Measurements from ENCODE around the gene ANKRD44.

The ANKRD44 gene

GRCh38 chr2:197264332-197264731 lies 46.2 kb downstream of the ANKRD44 start:
- ChIA-PET CTCF (interaction anchor here (0.8 to 0.9 kb wide), 2 partner anchors 8 to 13 kb away, joined by 3 read pairs; no protein-coding TSS in a partner anchor), POLR2A (no interaction called here)
- no peak for TF ChIP-seq CTCF (IDR thresholded peaks at IDR 0.05; ENCODE audit: insufficient read depth, low read length, missing control alignments)
- no peak overlapping the region for H3K4me3 ChIP-seq (ENCODE audit: low read depth, low read length)
- no peak for DNase-seq (ENCODE audit: low read depth, low spot score)

GRCh38 chr2:197263077-197263476 lies 47.5 kb downstream of the ANKRD44 start:
- no peak for TF ChIP-seq CTCF (IDR thresholded peaks at IDR 0.05; ENCODE audit: insufficient read depth, low read length, missing control alignments)
- no peak for DNase-seq (ENCODE audit: low read depth, low spot score)
- no peak overlapping the region for H3K4me3 ChIP-seq (ENCODE audit: low read depth, low read length)
- ChIA-PET POLR2A (no interaction called here), CTCF (no interaction called here)

- TF ChIP-seq CTCF (IDR thresholded peaks at IDR 0.05; ENCODE audit: insufficient read depth, low read length, missing control alignments), result no peak
- H3K4me3 ChIP-seq (ENCODE audit: low read depth, low read length), result no peak overlapping the region
- POLR2A ChIA-PET, result no interaction called here
- CTCF ChIA-PET, result no interaction called here
- DNase-seq (ENCODE audit: low read depth, low spot score), result no peak
Observed at GRCh38 chr2:197261808-197262226, 48.8 kb downstream of the ANKRD44 start.

GRCh38 chr2:197259470-197259999 lies 51.0 kb downstream of the ANKRD44 start:
- no peak overlapping the region for H3K4me3 ChIP-seq (ENCODE audit: low read depth, low read length)
- TF ChIP-seq CTCF (IDR thresholded peaks at IDR 0.05; ENCODE audit: insufficient read depth, low read length, missing control alignments), result no peak
- CTCF ChIA-PET, result no interaction called here
- no peak for DNase-seq (ENCODE audit: low read depth, low spot score)
- POLR2A ChIA-PET, result no interaction called here

GRCh38 chr2:197258580-197258979 lies 52.0 kb downstream of the ANKRD44 start:
- TF ChIP-seq CTCF (IDR thresholded peaks at IDR 0.05; ENCODE audit: insufficient read depth, low read length, missing control alignments), result no peak
- POLR2A ChIA-PET, result no interaction called here

GRCh38 chr2:197256547-197257170 lies 53.9 kb downstream of the ANKRD44 start:
- no peak for TF ChIP-seq CTCF (IDR thresholded peaks at IDR 0.05; ENCODE audit: insufficient read depth, low read length, missing control alignments)
- ChIA-PET CTCF (interaction anchor here (0.7 to 1.1 kb wide), 3 partner anchors 8 to 122 kb away, joined by 3 read pairs; no protein-coding TSS in a partner anchor), POLR2A (interaction anchor here (0.7 kb wide), 1 partner anchor 53 kb away, joined by 4 read pairs; no protein-coding TSS in a partner anchor)
- no peak overlapping the region for H3K4me3 ChIP-seq (ENCODE audit: low read depth, low read length)
- no peak for DNase-seq (ENCODE audit: low read depth, low spot score)

More at GRCh38 chr2:197258580-197258979, 52.0 kb downstream of the ANKRD44 start:
- no peak overlapping the region for H3K4me3 ChIP-seq (ENCODE audit: low read depth, low read length)
- DNase-seq (ENCODE audit: low read depth, low spot score), result no peak
- CTCF ChIA-PET, result interaction anchor here (0.8 kb wide), 1 partner anchor 49 kb away, joined by 3 read pairs; no protein-coding TSS in a partner anchor

Measured in AG04449 (cell line).